ENCODE data around the gene FECH.
"Not testable (repeated sequence)": the region's sequence is repeated elsewhere in the genome, so short reads cannot be mapped to it uniquely, and the experiment has no call there.

The FECH gene, protein sequence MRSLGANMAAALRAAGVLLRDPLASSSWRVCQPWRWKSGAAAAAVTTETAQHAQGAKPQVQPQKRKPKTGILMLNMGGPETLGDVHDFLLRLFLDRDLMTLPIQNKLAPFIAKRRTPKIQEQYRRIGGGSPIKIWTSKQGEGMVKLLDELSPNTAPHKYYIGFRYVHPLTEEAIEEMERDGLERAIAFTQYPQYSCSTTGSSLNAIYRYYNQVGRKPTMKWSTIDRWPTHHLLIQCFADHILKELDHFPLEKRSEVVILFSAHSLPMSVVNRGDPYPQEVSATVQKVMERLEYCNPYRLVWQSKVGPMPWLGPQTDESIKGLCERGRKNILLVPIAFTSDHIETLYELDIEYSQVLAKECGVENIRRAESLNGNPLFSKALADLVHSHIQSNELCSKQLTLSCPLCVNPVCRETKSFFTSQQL

DNA sequence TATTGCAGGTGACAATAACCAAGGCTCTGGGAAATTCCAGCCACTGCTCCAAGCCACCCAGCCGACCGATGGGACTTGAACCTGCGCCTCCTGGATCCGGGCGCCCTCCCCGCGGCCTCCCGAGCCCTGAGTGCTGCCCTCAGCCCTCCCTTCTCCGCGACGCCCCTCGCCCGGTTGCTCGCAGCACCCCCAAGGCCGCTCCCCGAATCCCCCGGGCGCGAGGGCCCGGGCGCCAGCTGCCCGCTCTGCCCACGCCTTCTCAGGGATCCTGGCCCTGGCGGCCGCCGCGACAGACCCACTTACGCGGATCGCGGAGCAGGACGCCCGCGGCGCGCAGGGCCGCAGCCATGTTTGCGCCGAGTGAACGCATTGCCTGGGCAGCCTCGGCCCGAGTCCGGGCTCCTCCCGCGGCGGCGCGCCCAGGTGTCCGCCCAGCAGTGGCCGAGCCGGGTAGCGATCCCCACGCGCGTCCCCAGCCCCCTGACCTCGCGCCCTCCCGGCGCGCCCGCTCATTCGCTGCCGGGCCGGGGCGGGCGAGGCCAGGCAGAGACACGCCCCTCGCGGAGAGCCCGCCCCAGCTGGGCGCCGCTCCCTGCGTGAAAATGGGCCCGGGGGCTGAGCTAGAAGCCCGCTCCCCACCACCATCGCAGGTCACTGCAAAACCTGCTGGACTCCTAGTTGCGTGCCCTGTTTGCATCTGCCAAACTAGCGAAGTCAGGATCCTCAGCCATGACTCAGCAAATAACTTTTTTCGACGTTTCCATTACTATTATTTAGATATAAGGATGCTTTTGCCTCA lies at the start of gene FECH:
Gene FECH, minus strand, starts transcription at position 452 of the 799 bp plus-strand sequence. Its CDS starts 82 bp downstream, at position 370.
- peak; percentile 87 for DNase-seq (ENCODE audit: low spot score)

DNA sequence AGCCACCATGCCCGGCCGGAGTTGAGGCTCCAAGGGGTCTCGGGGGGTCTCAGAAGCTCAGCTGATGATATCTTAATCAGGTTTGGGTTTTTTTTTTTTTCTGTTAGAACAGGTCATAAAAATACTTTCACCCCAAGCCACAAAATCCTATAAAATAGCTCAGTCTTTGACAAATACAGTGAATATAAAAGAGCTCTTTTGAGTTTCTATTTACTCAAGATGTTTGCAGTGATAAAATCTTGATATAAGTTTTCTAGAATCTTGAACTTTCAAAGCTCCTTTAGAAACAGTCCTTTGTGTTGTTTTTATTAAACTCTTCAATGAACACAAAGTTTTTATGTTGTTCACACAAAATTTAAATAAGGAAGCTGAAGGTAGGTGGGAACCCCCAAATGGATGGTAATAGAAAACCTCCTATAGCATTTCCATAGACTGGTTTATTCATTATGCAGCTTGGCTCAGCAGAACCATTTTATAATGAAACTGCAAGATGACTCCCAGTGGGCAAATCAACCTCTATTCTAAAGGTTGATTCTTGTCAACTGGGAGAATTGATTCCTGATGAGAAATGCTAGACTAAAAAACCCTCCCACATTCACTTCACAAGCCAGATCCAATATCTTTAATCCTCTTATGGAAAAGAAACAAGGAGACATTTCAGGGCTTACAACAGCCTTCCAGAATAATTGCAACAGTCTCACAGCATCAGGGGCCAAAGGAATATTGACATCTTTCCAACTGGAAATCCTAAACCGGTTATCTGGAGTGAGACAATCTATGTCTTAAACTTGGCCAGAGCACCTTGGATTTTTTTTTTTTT lies 48.7 kb upstream of the FECH start:
- no peak for DNase-seq (ENCODE audit: low spot score)

DNA sequence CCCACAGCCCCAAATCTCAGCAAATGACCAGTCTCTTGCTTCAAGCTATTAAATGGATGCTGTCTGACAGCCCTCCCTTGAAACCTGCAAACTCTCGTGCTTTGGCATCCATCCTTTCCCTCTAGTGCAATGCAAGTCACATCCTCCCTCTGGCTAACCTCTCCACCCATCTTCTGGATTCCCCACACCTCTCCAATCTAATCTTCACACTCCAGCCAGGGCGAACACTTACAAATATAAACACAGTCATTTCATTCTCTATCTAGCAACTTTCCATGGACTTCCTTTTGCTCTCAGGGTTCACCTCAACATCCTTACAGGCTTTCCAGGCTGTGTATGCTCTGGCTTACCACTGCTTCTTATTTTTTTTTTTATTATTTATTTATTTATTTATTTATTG lies 45.2 kb upstream of the FECH start:
- DNase-seq (ENCODE audit: low spot score) = peak; percentile 82

DNA sequence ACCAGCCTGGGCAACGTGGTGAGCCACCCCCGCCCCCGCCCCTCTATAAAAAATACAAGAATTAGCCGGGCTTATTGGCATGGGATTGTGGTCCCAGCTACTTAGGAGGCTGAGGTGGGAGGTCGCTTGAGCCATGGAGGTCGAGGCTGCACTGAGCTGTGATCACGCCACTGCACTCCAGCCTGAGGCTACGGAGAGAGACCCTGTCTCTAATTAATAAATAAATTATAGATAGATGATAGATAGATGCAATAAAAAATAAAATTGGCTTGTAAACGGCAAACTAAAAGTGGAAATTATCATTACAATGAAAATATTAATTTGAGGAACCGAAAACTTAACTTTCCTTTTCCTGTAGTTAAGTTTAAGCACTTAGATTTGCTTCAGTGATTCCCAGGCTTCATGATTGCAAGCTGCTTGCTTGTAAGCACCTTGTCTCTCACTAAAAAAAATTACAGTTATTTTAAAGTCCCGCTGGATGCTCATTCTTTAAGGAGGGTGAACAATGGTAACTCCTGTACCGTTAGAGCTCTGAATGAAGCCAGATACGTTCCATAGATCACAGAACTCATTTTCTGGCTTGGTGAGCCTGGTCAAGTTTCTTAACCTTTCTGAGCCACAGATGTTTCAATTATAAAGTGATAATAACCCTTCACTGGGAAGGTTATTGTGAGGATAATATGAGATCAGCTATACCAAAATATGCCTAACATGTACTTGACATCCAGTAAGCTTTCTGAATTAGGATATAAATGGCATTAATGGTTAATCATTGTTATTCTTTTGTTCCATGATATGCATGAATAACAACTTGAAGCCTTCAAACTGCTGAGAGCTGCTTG lies 44.5 kb upstream of the FECH start:
- no peak for DNase-seq (ENCODE audit: low spot score)

DNA sequence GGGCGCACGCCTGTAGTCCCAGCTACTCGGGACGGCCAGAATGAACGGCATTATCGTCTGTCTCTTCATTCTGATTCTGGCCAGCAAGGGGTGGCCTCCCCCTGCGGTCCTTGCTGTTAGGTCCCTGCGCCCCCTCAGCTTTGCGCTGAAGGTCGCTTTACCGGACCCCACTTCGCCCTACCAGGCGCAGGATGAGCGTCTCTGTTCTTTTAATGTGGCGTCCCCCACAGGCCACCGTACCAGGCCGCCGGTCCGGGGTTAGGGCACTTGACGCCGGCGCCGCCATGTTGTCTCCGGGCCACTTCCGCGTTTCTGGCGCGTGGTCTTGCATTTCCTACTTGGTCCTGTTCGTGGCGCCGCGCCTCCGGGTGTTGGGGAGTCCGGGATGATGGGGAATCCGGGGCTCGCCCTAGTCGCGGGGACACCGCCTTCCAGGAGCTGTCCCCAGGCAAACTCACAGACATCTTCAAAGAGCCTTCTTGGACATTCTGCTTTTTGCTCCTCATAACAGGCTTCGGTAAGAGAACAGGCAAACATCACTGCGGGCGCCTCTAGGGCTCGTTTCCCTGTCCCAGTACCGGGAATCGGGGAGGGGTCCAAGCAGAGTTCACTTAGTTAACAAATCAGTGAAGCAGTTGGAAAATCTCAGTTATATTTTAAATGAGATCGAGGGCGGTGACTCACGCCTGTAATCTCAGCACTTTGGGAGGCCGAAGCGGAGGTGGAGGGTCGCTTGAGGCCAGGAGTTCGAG lies 43.7 kb upstream of the FECH start:
- peak; percentile 89 for DNase-seq (ENCODE audit: low spot score)

DNA sequence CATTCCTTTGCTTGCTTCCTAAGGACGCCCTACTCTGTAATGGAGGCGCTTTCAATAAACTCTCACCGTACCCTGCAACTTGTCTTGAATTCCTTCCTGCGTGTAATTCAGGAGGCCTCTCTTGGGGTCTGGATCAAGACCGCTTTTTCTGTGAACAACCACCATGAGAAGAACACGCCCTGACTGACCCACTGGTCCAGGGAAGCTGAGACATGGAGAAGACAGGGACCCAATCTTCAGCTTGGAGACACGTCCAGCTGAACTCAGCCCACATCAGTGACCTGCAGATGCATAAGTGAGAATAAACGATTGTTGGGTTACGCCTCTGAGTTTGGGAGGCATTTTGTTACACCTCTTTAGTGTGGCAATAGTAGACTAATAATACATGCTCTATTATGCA lies 42.9 kb upstream of the FECH start:
- no peak for DNase-seq (ENCODE audit: low spot score)

DNA sequence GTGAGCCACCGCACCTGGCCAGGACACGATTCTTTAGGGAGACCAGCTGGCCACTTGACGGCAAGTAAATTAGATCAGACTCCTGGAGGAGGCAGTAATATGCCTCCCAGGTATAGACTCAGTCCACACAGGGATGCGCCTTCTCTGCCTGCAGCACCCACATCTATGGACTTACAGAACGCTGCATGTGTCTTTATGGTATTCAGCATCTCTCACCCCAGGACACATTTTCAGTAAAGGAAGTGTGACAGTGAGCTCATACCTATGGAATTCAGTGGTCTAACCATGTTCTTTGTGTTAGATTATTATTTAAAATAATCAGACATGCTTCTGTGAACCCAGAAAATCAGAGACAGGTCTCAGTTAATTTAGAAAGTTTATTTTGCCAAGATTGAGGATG lies 41.0 kb upstream of the FECH start:
- no peak for DNase-seq (ENCODE audit: low spot score)

DNA sequence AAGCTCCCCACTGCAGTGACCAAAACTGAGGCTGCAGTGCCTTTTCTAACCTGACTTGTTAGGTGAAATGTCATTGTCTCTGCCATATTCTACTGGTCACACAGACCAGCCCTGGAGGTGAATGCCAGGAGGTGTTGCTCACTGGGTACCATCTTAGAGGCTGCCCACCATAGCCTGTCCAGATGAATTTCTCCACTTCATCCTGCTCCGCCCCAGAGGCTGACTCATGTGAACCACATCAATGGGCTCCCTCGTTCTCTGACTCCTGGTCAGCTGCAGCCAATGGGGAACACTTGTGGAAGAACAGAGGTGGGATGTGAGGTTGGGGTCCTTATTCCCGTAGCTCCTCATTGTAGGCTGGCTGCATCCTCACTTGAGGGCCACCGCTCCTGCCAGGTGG lies 38.5 kb upstream of the FECH start:
- no peak for DNase-seq (ENCODE audit: low spot score)

DNA sequence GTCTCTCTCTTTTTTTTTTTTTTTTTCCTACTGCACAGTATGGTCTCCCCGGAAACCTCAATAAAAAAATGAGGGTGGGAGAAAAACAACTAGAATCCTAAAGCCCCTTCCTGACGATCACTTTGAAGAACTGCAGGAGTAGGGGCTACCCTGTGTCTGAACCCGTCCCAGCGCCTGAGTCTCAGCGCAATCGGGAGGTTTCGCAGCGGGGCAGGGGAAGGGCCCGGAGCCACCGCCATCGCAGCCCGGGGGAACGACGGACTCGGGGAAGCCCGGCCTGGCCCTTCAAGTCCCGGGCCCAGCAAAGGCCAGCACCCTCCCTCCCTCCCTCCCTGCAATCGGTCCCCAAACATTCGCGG lies 34.7 kb upstream of the FECH start:
- peak; percentile 45 for DNase-seq (ENCODE audit: low spot score)

DNA sequence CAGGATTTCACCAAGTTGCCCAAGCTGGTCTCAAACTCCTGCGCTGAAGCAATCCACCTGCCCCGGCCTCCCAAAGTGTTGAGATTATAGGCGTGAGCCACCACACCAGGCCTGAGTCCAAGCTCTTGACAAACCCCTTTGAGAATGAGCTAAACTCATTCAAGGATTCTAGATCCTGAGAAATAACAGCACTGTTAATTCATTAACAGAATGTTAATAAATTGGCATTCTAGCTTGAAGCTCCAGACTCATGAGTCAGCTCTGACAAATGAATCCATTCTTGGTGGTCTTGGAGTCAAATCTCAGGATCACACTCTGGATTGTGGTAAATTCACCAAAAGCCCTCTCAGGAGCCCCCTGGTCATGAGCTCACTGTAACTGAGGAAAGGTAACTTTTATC lies 33.4 kb upstream of the FECH start:
- DNase-seq (ENCODE audit: low spot score) = no peak

DNA sequence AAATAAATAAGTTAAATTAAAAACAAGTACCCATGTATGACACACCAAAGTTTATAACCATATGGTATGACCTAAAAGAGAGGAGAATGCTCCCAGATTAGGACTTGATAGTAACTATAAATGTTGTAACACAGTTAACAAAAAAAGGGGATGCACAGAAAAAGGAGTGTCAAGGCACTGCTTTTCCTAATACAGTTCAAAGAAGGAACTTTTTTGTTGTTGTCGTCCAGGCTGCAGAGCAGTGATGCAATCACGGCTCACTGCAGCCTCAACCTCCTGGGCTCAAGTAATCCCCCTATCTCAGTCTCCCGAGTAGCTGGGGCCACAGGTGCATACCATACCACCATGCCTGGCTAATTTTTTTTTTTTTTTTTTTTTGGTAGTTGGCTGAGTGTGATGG lies 32.4 kb upstream of the FECH start:
- DNase-seq (ENCODE audit: low spot score) = no peak

DNA sequence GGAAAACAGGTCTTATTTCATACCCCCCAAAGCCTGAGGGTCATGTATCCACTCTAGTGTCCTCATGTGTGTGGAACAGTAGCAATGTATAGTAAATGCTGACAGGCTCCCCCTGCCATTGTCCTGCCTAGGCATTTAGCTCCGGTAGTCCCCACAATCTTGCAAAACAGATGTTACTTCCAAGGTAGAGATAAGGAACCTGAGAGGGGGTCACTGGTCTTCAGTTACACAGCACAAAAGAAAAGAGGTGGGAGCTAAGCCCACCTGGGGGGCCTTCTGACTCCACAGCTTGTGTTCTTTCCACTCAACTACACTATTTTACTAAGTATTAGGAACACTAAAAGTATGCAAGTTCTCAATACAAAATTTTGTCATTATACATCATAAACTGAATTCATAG lies 17.4 kb upstream of the FECH start:
- DNase-seq (ENCODE audit: low spot score) = no peak

DNA sequence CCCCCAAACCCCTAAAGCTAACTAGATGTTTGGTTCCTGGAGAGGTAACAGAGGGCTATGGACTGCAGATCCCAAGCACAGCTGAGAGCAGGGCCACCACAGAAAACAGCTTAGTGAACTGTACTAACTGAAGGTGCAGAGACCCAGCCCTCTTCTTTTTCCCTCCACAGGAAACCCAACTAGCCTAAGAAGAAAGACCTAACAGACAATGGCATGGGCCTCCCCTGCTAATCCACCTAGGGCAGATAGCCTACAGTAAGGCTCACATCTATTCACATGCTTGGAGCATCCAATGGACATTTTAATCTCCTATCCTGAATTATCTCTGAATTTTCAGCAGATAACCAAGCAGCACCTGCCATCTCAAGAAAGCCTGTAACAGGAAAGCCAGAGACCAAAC lies 8.8 kb upstream of the FECH start:
- no peak for DNase-seq (ENCODE audit: low spot score)

DNA sequence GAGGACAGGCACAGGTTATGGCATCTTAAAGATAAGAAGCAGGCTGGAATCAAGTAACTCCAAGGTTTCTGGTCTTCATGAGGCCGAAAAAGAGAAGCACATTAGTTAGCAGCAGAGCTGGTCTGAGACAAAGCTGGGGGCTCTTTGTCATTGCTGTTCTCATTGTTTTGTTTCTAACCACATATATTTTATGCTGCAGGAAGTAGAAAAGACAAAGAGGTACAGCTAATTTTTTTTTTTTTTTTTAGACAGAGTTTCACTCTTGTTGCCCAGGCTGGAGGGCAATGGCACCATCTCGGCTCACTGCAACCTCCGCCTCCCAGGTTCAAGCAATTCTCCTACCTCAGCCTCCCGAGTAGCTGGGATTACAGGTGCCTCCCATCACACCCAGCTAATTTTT lies 6.2 kb upstream of the FECH start:
- DNase-seq (ENCODE audit: low spot score) = not testable (repeated sequence)

DNA sequence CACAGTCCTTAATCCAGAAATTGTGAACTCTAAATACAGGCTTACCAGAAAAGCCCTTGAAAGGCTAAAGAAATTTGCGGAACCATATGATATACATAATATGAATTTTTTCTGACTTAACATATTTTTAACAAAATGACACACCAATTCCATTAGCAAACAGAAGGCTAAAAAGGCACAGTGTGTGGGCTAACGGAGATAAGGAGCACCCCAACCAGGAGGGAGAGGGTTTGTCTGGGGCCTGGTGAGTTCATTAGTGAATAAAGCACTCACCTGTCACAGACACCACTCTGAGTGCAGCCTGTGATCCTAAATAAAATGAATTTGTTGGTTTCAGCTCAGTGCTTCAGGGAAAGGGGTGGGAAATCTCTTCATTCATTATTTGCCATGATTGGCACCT lies 2.7 kb upstream of the FECH start:
- peak; percentile 81 for DNase-seq (ENCODE audit: low spot score)

DNA sequence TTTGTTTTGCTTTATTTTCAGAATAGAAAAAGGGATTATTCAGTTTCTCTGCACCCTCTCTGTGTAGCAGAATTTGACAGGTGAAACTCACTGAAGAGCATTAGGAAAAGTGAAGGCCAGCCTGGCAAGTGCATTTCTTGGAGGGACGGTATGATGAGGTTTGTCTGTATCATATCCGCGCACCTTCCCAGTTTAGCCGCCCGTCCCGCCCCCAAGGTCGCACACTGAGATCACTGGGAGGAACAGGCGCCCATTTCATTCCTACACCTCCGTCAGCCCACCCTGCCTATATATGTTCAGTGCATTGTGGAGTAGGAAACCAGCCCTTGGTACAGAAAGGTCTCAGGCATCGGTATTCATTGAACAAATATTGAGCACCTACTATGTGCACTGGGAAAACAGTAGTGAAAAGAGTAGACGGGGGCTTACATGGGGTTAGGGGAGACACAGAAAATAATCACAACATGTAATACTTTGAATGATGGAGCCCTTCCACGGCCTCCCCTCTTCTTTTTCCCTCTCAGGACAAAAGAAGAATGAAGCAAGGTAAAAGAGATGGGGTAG lies 678 bp upstream of the FECH start:
- no peak for DNase-seq (ENCODE audit: low spot score)

DNA sequence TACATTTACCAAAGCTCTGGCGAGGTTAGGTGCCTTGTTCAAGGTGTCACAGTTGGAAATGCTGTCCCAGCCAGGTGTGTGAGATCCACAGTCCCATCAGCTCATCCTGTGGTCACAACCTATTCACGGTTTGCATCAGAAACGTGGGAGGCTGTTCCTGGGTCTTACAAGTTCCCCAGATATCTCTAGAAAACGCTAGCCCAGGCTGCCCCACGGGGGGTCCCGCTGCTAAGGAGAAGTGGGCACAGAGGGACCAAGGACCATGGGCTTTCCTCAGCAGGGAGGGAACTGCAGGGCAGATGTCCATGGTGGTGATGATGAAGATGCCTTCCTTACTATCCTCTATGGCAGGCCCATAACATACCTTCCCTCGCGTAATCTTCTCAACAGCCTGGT lies 649 bp downstream of the FECH start:
- peak; percentile 64 for DNase-seq (ENCODE audit: low spot score)

DNA sequence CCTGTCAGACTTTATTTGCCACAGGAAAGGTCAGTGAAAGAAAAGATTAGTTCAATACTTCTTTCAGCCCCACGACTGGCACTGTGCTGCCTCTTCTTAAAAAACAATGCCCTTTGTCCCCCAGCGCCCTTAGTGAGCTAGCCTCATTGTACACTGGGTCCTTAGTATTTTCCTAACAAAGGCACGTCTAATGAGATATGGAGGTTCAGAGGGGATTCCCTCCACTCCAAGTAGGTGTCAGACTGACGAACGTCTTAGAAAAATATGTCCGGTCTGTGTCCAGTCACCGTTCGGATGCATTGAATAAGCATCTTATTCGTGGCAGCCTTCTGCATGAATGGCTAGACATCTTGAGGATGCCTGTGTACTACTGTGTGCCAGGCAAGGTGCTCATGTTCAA lies 1.1 kb downstream of the FECH start:
- DNase-seq (ENCODE audit: low spot score) = no peak

DNA sequence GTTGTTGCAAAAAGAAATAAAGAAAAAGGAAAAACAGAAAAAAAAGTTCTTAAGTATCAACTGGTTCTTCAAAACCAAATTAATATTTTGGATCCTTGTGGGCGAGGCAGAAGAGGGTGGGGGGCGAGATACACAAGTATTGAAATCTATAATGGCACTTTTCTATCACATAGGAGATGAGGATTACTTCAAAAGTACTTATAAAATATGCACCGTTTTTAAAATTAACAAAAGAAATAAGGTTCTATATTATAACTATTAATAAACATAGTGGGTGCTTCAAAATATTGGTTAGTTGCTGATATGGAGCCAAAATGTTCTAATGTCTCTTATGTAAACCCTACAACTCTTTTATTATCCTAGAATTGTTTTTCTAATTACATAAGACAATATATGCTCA lies 2.1 kb downstream of the FECH start:
- peak; percentile 53 for DNase-seq (ENCODE audit: low spot score)

DNA sequence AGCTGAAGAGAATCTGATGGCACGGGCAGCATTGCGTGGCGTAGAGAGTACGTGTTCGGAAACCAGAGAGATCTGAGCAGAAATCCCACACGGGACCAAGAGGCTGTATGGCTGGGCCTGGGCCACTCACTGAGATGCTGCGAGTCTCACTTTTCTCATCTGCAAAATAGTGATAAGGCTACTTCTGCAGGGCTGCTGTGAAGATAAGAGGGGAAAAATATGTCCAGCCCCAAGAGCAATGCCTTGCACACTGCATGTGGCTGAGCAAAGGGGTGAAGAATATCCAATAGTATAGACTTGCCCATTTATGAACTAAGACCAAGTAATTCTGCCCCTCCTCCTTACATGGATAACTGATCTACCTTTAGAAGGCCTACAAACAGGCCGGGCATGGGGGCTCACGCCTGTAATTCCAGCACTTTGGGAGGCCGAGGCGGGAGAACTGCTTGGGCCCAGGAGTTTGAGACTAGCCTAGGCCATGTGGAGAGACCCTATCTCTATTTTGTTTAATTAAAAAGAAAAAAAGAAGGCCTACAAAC lies 3.1 kb downstream of the FECH start:
- peak; percentile 96 for DNase-seq (ENCODE audit: low spot score)
